ENCODE data around the gene UVSSA. TPM values are rescaled to one million over a fixed set of nuclear protein-coding genes. Genes with fewer than 3 reads are reported as not detected.

Gene UVSSA
- total RNA-seq, 1 experiment from 2014 or later, result 40.4 TPM

GRCh38 chr4:1413204-1413663, 66.2 kb downstream of the UVSSA start:
- CTCF ChIA-PET, result interaction anchor here (2.1 kb wide), 1 partner anchor 99 kb away, joined by 11 read pairs; no protein-coding TSS in a partner anchor
- no peak overlapping the region for H3K4me3 Mint-ChIP-seq
- TF ChIP-seq RELA (CRISPR knock-in tag; IDR thresholded peaks at IDR 0.05; ENCODE audit: borderline replicate concordance) (no peak), CDX4 (CRISPR knock-in tag; IDR thresholded peaks at IDR 0.05; ENCODE audit: borderline replicate concordance) (no peak), ARID4B (CRISPR knock-in tag; IDR thresholded peaks at IDR 0.05; ENCODE audit: borderline replicate concordance) (no peak), HMGA2 (CRISPR knock-in tag; IDR thresholded peaks at IDR 0.05) (no peak), AFF4 (CRISPR knock-in tag; IDR thresholded peaks at IDR 0.05; ENCODE audit: borderline replicate concordance) (no peak), ZNF671 (CRISPR knock-in tag; IDR thresholded peaks at IDR 0.05) (no peak), ATF1 (CRISPR knock-in tag; IDR thresholded peaks at IDR 0.05) (no peak), PREB (CRISPR knock-in tag; IDR thresholded peaks at IDR 0.05; ENCODE audit: borderline replicate concordance) (no peak), SMAD3 (CRISPR knock-in tag; IDR thresholded peaks at IDR 0.05; ENCODE audit: borderline replicate concordance) (no peak), ZNF232 (CRISPR knock-in tag; IDR thresholded peaks at IDR 0.05) (no peak)
- TF ChIP-seq, protein P1, sequence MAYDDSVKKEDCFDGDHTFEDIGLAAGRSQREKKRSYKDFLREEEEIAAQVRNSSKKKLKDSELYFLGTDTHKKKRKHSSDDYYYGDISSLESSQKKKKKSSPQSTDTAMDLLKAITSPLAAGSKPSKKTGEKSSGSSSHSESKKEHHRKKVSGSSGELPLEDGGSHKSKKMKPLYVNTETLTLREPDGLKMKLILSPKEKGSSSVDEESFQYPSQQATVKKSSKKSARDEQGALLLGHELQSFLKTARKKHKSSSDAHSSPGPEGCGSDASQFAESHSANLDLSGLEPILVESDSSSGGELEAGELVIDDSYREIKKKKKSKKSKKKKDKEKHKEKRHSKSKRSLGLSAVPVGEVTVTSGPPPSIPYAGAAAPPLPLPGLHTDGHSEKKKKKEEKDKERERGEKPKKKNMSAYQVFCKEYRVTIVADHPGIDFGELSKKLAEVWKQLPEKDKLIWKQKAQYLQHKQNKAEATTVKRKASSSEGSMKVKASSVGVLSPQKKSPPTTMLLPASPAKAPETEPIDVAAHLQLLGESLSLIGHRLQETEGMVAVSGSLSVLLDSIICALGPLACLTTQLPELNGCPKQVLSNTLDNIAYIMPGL (CRISPR knock-in tag; IDR thresholded peaks at IDR 0.05), result no peak
- TF ChIP-seq, protein P2, sequence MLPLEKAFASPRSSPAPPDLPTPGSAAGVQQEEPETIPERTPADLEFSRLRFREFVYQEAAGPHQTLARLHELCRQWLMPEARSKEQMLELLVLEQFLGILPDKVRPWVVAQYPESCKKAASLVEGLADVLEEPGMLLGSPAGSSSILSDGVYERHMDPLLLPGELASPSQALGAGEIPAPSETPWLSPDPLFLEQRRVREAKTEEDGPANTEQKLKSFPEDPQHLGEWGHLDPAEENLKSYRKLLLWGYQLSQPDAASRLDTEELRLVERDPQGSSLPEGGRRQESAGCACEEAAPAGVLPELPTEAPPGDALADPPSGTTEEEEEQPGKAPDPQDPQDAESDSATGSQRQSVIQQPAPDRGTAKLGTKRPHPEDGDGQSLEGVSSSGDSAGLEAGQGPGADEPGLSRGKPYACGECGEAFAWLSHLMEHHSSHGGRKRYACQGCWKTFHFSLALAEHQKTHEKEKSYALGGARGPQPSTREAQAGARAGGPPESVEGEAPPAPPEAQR (CRISPR knock-in tag; IDR thresholded peaks at IDR 0.05), result no peak

More at GRCh38 chr4:1413204-1413663, 66.2 kb downstream of the UVSSA start:
- DNase-seq (ENCODE audit: low spot score) (no peak), ATAC-seq (no peak)
- POLR2A ChIA-PET, result no interaction called here
- Mint-ChIP-seq H3K36me3 (no peaks in the 10 kb centered on the region), H3K27ac (no peak overlapping the region), H3K4me1 (peaks cover 5% of the 10 kb centered on the region), H3K27me3 (ENCODE audit: low read depth) (peaks cover 51% of the 10 kb centered on the region), H3K9me3 (no peaks in the 10 kb centered on the region)
